ENCODE measurements around the gene EFHC2. TPM values are rescaled to one million over a fixed set of nuclear protein-coding genes. Genes with fewer than 3 reads are reported as not detected.
"Not testable (repeated sequence)": the region's sequence is repeated elsewhere in the genome, so short reads cannot be mapped to it uniquely, and the experiment has no call there.

EFHC2 gene
- total RNA-seq, 4 donors from 2014 or later: 5.1 to 16.1 (median 8.9) TPM

DNA sequence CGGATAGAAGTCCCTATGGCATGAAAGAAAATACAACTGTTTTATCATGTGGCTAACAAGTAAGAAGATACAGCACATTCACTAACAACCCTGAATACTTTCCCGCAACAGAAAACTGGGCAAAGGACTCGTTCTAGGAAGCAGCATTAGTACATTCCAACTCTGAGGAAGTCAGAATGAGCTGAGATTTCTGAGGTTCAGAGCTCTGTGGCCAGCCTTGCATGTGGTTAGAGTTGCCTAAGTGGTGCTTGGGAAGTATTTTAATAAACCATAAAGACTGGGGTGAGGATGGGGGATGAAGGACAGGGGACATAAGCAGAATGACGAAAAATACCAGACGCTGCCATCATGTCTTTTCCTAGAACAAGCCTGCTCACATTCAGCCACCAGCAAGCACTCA, 82.2 kb downstream of the EFHC2 start:
- Histone ChIP-seq H3K4me3 (no peak overlapping the region), H3K36me3 (no peaks in the 10 kb centered on the region), H3K27me3 (no peaks in the 10 kb centered on the region), H3K9me3 (no peaks in the 10 kb centered on the region), H3K4me1 (no peaks in the 10 kb centered on the region), H3K27ac (no peak overlapping the region)
- 88% methylated on average over 5 of the region's 5 CpGs for WGBS
- DNase-seq (ENCODE audit: low spot score in 2 of 2): no peak
- no peak for TF ChIP-seq EP300 (IDR thresholded peaks at IDR 0.05)
- no peak for TF ChIP-seq POLR2A (IDR thresholded peaks at IDR 0.05)
- TF ChIP-seq POLR2AphosphoS5 (IDR thresholded peaks at IDR 0.05): no peak
- no peak for TF ChIP-seq CTCF (IDR thresholded peaks at IDR 0.05)

GRCh38 chrX:44260609-44261008, 82.9 kb downstream of the EFHC2 start:
- H3K9me3 ChIP-seq: no peaks in the 10 kb centered on the region
- no peaks in the 10 kb centered on the region for H3K27me3 ChIP-seq
- no peaks in the 10 kb centered on the region for H3K4me1 ChIP-seq
- no peak overlapping the region for H3K27ac ChIP-seq
- no peak overlapping the region for H3K4me3 ChIP-seq
- no peak for DNase-seq (ENCODE audit: low spot score in 2 of 2)
- H3K36me3 ChIP-seq: no peaks in the 10 kb centered on the region
- TF ChIP-seq POLR2A (IDR thresholded peaks at IDR 0.05): no peak
- no peak for TF ChIP-seq EP300 (IDR thresholded peaks at IDR 0.05)
- no peak for TF ChIP-seq POLR2AphosphoS5 (IDR thresholded peaks at IDR 0.05)
- TF ChIP-seq CTCF (IDR thresholded peaks at IDR 0.05): no peak

- H3K27ac ChIP-seq; H3K4me3 ChIP-seq; H3K36me3 ChIP-seq; DNase-seq (ENCODE audit: low spot score in 2 of 2); H3K27me3 ChIP-seq; H3K9me3 ChIP-seq: not testable (repeated sequence)
- H3K4me1 ChIP-seq: peaks cover 11% of the 10 kb centered on the region
- 89% methylated on average over 2 of the region's 2 CpGs for WGBS
These were observed 87.7 kb downstream of the EFHC2 start for GRCh38 chrX:44255742-44256141.

DNA sequence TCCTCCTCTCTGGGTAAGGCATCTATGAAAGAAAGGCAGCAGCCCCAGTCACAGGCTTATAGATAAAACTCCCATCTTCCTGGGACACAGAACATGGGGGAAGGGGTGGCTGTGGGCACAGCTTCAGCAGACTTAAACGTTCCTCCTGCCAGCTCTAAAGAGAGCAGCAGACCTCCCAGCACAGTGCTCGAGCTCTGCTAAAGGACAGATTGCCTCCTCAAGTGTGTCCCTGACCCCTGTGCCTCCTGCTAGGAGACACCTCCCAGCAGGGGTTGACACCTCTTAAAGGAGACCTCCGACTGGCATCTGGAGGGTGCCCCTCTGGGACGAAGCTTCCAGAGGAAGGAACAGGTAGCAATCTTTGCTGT, 89.9 kb downstream of the EFHC2 start:
- Histone ChIP-seq H3K9me3 (no peaks in the 10 kb centered on the region), H3K4me1 (peaks cover 11% of the 10 kb centered on the region), H3K36me3 (no peaks in the 10 kb centered on the region), H3K27ac (no peak overlapping the region), H3K4me3 (peak overlapping the region; percentile 14), H3K27me3 (no peaks in the 10 kb centered on the region)
- TF ChIP-seq POLR2A (IDR thresholded peaks at IDR 0.05) (no peak), EP300 (IDR thresholded peaks at IDR 0.05) (no peak), CTCF (IDR thresholded peaks at IDR 0.05) (no peak), POLR2AphosphoS5 (IDR thresholded peaks at IDR 0.05) (no peak)
- no peak for DNase-seq (ENCODE audit: low spot score in 2 of 2)
- WGBS: 51% methylated on average over 2 of the region's 4 CpGs

DNA sequence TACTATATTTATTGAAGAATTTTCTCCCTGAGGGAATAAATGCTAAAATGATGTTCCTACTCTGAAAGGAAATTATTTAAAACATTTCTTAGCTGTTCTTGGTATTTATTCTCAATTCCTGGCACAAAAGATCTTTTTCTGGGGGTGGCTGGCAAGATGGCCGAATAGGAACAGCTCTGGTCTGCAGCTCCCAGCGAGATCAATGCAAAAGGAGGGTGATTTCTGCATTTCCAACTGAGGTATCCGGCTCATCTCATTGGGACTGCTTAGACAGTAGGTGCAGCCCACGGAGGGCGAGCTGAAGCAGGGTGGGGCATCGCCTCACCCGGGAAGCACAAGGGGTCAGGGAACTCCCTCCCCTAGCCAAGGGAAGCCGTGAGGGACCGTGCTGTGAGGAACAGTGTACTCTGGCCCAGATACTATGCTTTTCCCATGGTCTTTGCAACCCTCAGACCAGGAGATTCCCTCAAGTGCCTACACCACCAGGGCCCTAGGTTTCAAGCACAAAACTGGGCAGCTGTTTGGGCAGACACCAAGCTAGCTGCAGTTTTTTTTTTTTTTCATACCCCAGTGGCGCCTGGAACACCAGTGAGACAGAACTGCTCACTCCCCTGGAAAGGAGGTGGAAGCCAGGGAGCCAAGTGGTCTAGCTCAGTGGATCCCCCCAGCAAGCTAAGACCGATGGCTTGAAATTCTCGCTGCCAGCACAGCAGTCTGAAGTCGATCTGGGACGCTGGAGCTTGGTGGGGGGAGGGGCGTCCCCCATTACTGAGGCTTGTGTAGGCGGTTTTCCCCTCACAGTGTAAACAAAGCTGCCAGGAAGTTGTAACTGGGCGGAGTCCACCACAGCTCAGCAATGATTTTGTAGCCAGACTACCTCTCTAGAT, 90.5 kb downstream of the EFHC2 start:
- 38% methylated on average over 14 of the region's 17 CpGs for WGBS
- not testable (repeated sequence) for DNase-seq (ENCODE audit: low spot score in 2 of 2); H3K27ac ChIP-seq

DNA sequence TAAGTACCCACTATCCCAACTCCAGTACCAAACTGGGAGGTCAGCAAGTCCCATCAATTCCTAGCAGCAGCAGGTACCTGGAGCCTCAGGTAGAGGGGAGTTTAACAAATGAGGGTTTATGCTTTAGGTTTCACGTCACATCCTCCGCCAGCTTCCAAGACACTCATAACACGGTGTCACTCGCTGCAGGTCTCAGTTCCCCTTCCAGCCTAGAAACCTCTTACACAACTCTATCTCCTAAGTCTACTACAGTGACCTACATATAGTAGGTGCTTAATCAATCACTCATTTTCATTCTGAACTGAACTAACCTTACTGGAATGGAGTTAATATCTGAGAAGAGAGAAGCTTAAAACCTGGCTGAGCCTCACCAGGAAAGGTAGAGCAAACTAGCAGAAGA, 96.0 kb downstream of the EFHC2 start:
- Histone ChIP-seq H3K4me1 (no peaks in the 10 kb centered on the region), H3K9me3 (no peaks in the 10 kb centered on the region), H3K27ac (no peak overlapping the region), H3K4me3 (no peak overlapping the region), H3K36me3 (no peaks in the 10 kb centered on the region), H3K27me3 (no peaks in the 10 kb centered on the region)
- 87% methylated on average over 4 of the region's 4 CpGs for WGBS
- TF ChIP-seq POLR2AphosphoS5 (IDR thresholded peaks at IDR 0.05) (no peak), CTCF (IDR thresholded peaks at IDR 0.05) (no peak), EP300 (IDR thresholded peaks at IDR 0.05) (no peak), POLR2A (IDR thresholded peaks at IDR 0.05) (no peak)
- no peak for DNase-seq (ENCODE audit: low spot score in 2 of 2)

More for the DNA sequence above, 90.5 kb downstream of the EFHC2 start:
- H3K4me1 ChIP-seq: peaks cover 11% of the 10 kb centered on the region
- not testable (repeated sequence) for H3K9me3 ChIP-seq, H3K27me3 ChIP-seq, H3K36me3 ChIP-seq
- H3K4me3 ChIP-seq: peak overlapping the region; percentile 14

All from suprapubic skin (tissue), 4 donors.